K562 (cell line): ENCODE data around the gene MEI4. TPM values are rescaled to one million over a fixed set of nuclear protein-coding genes. Genes with fewer than 3 reads are reported as not detected.

Source experiments
- ATAC-seq: fragments of 200-7000 bp; cut with Tn5 transposase; 3 replicates; pipeline ENCODE4 v1.9.1; 2020; ENCODE audit warnings: moderate library complexity
- BruUV-seq: library from RNA; stranded (reverse); fragments of 400-500 nt; replicated peaks from 2 replicates; lab custom pipeline; 2021; lab: Mats Ljungman, UMichigan
- CTCF ChIA-PET: fragments of 300-600 bp; formaldehyde crosslinking; extraction: SDS; loops from one replicate; lab custom pipeline; 2021; ENCODE audit warnings: low intra/inter-chr PET ratio; lab: Yijun Ruan, JAX
- POLR2A ChIA-PET: fragments of 300-600, 350-650 bp; sonication (Branson Sonifier 250); formaldehyde crosslinking; extraction: SDS; loops from one replicate; lab custom pipeline; 2021; ENCODE audit warnings: antibody characterized with exemption, inconsistent platforms; lab: Yijun Ruan, JAX
- DNase-seq, 4 experiments: peaks; one replicate each; pipeline versions ENCODE4 v3.0.0 to v3.0.0-alpha.2; 2011 to 2018; ENCODE audit warnings: low spot score in 3 of 4, mixed read lengths in 3 of 4; ENCODE audit errors: extremely low read depth in 1 of 4
- FAIRE-seq: peaks from 2 replicates; lab custom pipeline; 2011; peaks lifted over from hg19 to GRCh38; lab: Jason Lieb, UNC
- H2AFZ ChIP-seq: 2 replicates; pipeline ENCODE4 v1.6.0; 2011; ENCODE audit warnings: low read depth, low read length, control low read depth, inconsistent platforms
- H3K27ac ChIP-seq: fragments of 200-600 bp; 3 replicates; pipeline ENCODE4 v1.8.0; 2011; ENCODE audit warnings: low read depth, mild to moderate bottlenecking, control low read depth, inconsistent platforms, low read length, moderate library complexity, mixed read lengths; ENCODE audit errors: extremely low read depth
- H3K27me3 ChIP-seq, 2 experiments: fragments of 300-600 bp in 1 of 2; 2 replicates in 1 of 2; 3 replicates in 1 of 2; pipeline versions ENCODE4 v1.6.0 to v1.8.0; 2011; ENCODE audit warnings: inconsistent platforms in 2 of 2, low read length in 2 of 2, mild to moderate bottlenecking in 1 of 2, mixed read lengths in 1 of 2, moderate library complexity in 1 of 2; ENCODE audit not compliant: control insufficient read depth in 2 of 2, insufficient read depth in 2 of 2
- H3K36me3 ChIP-seq: fragments of 300-600 bp; 3 replicates; pipeline ENCODE4 v1.8.0; 2011; ENCODE audit warnings: mild to moderate bottlenecking, low read length, inconsistent platforms; ENCODE audit not compliant: control insufficient read depth, insufficient read depth
- H3K4me1 ChIP-seq, 2 experiments: fragments of 200-600 bp in 1 of 2; replicated peaks in 1 of 2; 2 replicates in 1 of 2; 3 replicates in 1 of 2; pipeline versions ENCODE4 v1.5.1 to v1.8.0; 2011; ENCODE audit warnings: inconsistent platforms in 2 of 2, low read length in 2 of 2, mild to moderate bottlenecking in 1 of 2, mixed read lengths in 1 of 2, moderate library complexity in 1 of 2; ENCODE audit not compliant: control insufficient read depth in 2 of 2, insufficient read depth in 2 of 2
- H3K4me2 ChIP-seq: 2 replicates; pipeline ENCODE4 v1.6.1; 2011; ENCODE audit warnings: low read length, control low read depth, inconsistent platforms, mixed read lengths; ENCODE audit not compliant: insufficient read depth
- H3K4me3 ChIP-seq: fragments of 200-600 bp; sonication (generic), shearing (Covaris generic); 2 replicates; pipeline ENCODE4 v1.5.1; 2016; ENCODE audit warnings: control low read depth, inconsistent platforms
- H3K79me2 ChIP-seq: fragments of 200-600 bp; 3 replicates; pipeline ENCODE4 v1.8.0; 2011; ENCODE audit warnings: low read length, inconsistent platforms; ENCODE audit not compliant: control insufficient read depth, insufficient read depth
- H3K9ac ChIP-seq, 2 experiments: 2 replicates each; pipeline versions ENCODE4 v1.6.0 to v1.6.1; 2011; ENCODE audit warnings: low read depth in 2 of 2, low read length in 2 of 2, control low read depth in 1 of 2, inconsistent platforms in 1 of 2, mild to moderate bottlenecking in 1 of 2, mixed read lengths in 1 of 2; ENCODE audit not compliant: insufficient read depth in 1 of 2
- H3K9me1 ChIP-seq: one replicate; pipeline ENCODE4 v1.6.0; 2011; ENCODE audit warnings: inconsistent platforms, mild to moderate bottlenecking, low read length, moderate library complexity; ENCODE audit not compliant: control insufficient read depth, insufficient read depth
- H3K9me3 ChIP-seq: replicated peaks from 2 replicates; pipeline ENCODE4 v1.5.1; 2011; ENCODE audit warnings: low read depth, low read length, inconsistent platforms; ENCODE audit not compliant: control insufficient read depth, insufficient read depth
- H4K20me1 ChIP-seq: replicated peaks from 2 replicates; pipeline ENCODE4 v1.6.1; 2011; ENCODE audit warnings: low read length, inconsistent platforms, mixed read lengths; ENCODE audit not compliant: control insufficient read depth, insufficient read depth
- DMBX1 ChIP-seq: fragments of 250-450 bp; sonication (Bioruptor Pico); IDR thresholded peaks from 2 replicates; pipeline ENCODE4 v1.8.0; 2022; ENCODE audit warnings: inconsistent platforms, mild to moderate bottlenecking, moderate library complexity, borderline replicate concordance
- E2F1 ChIP-seq: sonication (generic); formaldehyde crosslinking; IDR thresholded peaks from 2 replicates; pipeline ENCODE4 v1.8.1; 2023; ENCODE audit warnings: mild to moderate bottlenecking, missing genetic modification reagents, moderate library complexity
- HEY1 ChIP-seq: fragments of 250-450 bp; sonication (Bioruptor Pico); IDR thresholded peaks from 2 replicates; pipeline ENCODE4 v1.5.0; 2020; ENCODE audit warnings: mild to moderate bottlenecking, moderate library complexity, borderline replicate concordance
- LEF1 ChIP-seq: fragments of 450-650 bp; IDR thresholded peaks from 2 replicates; pipeline ENCODE4 v1.6.1; 2016; ENCODE audit warnings: mild to moderate bottlenecking
- MEF2D ChIP-seq: conservative IDR thresholded peaks from 2 replicates; pipeline ENCODE4 v1.6.1; 2016; ENCODE audit warnings: low read depth, missing genetic modification characterization, missing compliant biosample characterization
- ZNF316 ChIP-seq: fragments of 450-650 bp; IDR thresholded peaks from 2 replicates; pipeline ENCODE4 v1.6.1; 2016
- WGBS: fragments of 100-300 bp; shearing (Covaris generic); methylation state at CpG from one replicate; pipeline ENCODE4 v1.1.6; 2016; ENCODE audit warnings: low coverage, mixed read lengths; ENCODE audit not compliant: insufficient coverage; ENCODE audit errors: missing lambda C conversion rate; 5-methylcytosine and 5-hydroxymethylcytosine counted together
- in situ Hi-C: fragments of 300-500 bp; cut with MboI; formaldehyde crosslinking; loops from 4 replicates; pipeline ENCODE4 v1.15.0; 2018; ENCODE audit warnings: inconsistent platforms, mixed read lengths
- intact Hi-C: fragments of 100-400 bp; cut with micrococcal nuclease; formaldehyde crosslinking; loops from 2 replicates; pipeline ENCODE4 v1.14.2; 2022
- polyA plus RNA-seq, 8 experiments: library from polyadenylated mRNA; depleted of rRNA in 4 of 8; stranded (reverse) in 5 of 8; unstranded in 3 of 8; fragments of >200 nt; fragmentation: Nextera tagmentation in 2 of 8; fragmentation: Illumina TruSeq in 1 of 8; extraction: Ambion mirVana in 2 of 8; extraction: Trizol in 1 of 8; gene quantifications; 2 replicates each; pipeline versions ENCODE4 v1.2.1 to v1.2.3, GENCODE V29; 2011 to 2014; ENCODE audit warnings: inconsistent platforms in 1 of 8, missing spikeins in 1 of 8
- total RNA-seq, 7 experiments: library from RNA; depleted of rRNA in 6 of 7; stranded (reverse); fragments of >200 nt in 6 of 7; fragmentation: Illumina TruSeq in 2 of 7; extraction: Trizol in 2 of 7; gene quantifications; 2 replicates each; pipeline versions ENCODE4 v1.2.1 to v1.2.3, GENCODE V29; 2011 to 2021; ENCODE audit warnings: low replicate concordance in 1 of 7
- TF ChIP-seq, protein P1 (sequence below), 2 experiments: IDR thresholded peaks; 2 replicates each; pipeline ENCODE4 v1.6.1; 2011; ENCODE audit warnings: borderline replicate concordance in 1 of 2, control low read depth in 1 of 2, low read depth in 1 of 2, low read length in 1 of 2, mild to moderate bottlenecking in 1 of 2, mixed read lengths in 1 of 2, moderate library complexity in 1 of 2; ENCODE audit not compliant: insufficient read depth in 1 of 2, insufficient read length in 1 of 2, poor library complexity in 1 of 2, severe bottlenecking in 1 of 2; ENCODE audit errors: extremely low read depth in 1 of 2

The MEI4 gene
- total and polyA plus RNA-seq, 9 of the 15 experiments (the other 6 are each of a cell fraction or from before 2014, with no cell fraction given): not detected

GRCh38 chr6:77816766-77817270, 164.0 kb downstream of the MEI4 start:
- Histone ChIP-seq H3K79me2 (no peaks in the 10 kb centered on the region), H4K20me1 (no peaks in the 10 kb centered on the region), H3K9ac (no peak overlapping the region), H3K4me2 (no peak overlapping the region), H3K27me3 (no peaks in the 10 kb centered on the region), H3K36me3 (no peaks in the 10 kb centered on the region), H3K9me1 (no peaks in the 10 kb centered on the region), H2AFZ (no peak overlapping the region), H3K4me1 (no peaks in the 10 kb centered on the region), H3K9me3 (no peaks in the 10 kb centered on the region), H3K27ac (no peak overlapping the region), H3K4me3 (no peak overlapping the region)
- WGBS: 5% methylated on average over 2 of the region's 2 CpGs
- POLR2A ChIA-PET: no interaction called here
- FAIRE-seq (no peak), ATAC-seq (no peak), DNase-seq (no peak)
- TF ChIP-seq, protein P1, sequence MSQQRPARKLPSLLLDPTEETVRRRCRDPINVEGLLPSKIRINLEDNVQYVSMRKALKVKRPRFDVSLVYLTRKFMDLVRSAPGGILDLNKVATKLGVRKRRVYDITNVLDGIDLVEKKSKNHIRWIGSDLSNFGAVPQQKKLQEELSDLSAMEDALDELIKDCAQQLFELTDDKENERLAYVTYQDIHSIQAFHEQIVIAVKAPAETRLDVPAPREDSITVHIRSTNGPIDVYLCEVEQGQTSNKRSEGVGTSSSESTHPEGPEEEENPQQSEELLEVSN (IDR thresholded peaks at IDR 0.05; ENCODE audit: borderline replicate concordance in 1 of 2, extremely low read depth in 1 of 2, insufficient read depth in 1 of 2, insufficient read length in 1 of 2, low read depth in 1 of 2, low read length in 1 of 2, poor library complexity in 1 of 2, severe bottlenecking in 1 of 2): no peak
- TF ChIP-seq ZNF316: peak; percentile 54; the same call in 1 of the 2 replicates
- intact Hi-C loops (no loop called here), in situ Hi-C loops (no loop called here)
- CTCF ChIA-PET: no interaction called here
- BruUV-seq: no TSS peak

DNA sequence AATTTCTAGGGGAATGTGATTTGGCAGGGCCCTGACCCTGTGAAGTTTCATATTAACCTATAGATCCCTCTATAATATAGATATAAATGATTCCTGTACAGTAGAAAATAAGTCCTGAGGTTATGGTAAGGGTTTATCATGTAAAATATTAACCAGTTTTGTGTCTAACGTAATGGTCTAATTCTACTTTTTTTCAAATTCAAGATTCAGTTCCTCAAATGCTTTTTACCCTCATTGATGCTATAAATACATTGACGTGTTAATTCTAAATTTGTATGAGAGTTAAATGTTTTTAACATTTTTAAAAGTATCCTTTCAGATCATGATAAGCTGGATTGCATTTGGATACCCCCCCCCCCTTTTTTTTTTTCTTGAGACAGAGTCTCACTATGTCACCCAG, 169.4 kb downstream of the MEI4 start:
- no peak for TF ChIP-seq LEF1
- no peak for TF ChIP-seq MEF2D (tag)
- no peak for TF ChIP-seq HEY1 (CRISPR knock-in tag)
- TF ChIP-seq DMBX1 (CRISPR knock-in tag): no peak
- no peak for TF ChIP-seq E2F1 (CRISPR knock-in tag)
- Histone ChIP-seq H3K4me3 (no peak overlapping the region), H3K9me1 (no peaks in the 10 kb centered on the region), H3K27me3 (no peaks in the 10 kb centered on the region), H2AFZ (no peak overlapping the region), H3K9me3 (no peaks in the 10 kb centered on the region), H3K36me3 (no peaks in the 10 kb centered on the region), H3K9ac (no peak overlapping the region), H3K79me2 (no peaks in the 10 kb centered on the region), H3K4me1 (no peaks in the 10 kb centered on the region), H3K4me2 (no peak overlapping the region), H4K20me1 (no peaks in the 10 kb centered on the region), H3K27ac (no peak overlapping the region)
- DNase-seq: no peak
- CTCF ChIA-PET: no interaction called here
- intact Hi-C loops: no loop called here
- no TSS peak for BruUV-seq
- 0% methylated on average over 2 of the region's 2 CpGs for WGBS
- POLR2A ChIA-PET: no interaction called here
- in situ Hi-C loops: no loop called here
- no peak for FAIRE-seq
- no peak for ATAC-seq
